Keratinocyte (primary cell): Measurements from ENCODE around the gene TM9SF3. TPM values are rescaled to one million over a fixed set of nuclear protein-coding genes. Genes with fewer than 3 reads are reported as not detected.

ENCODE experiments used
- DNase-seq: peaks from one replicate; pipeline ENCODE4 v3.0.0-alpha.2; 2011; ENCODE audit warnings: low read depth, missing footprints, low spot score
- FAIRE-seq: peaks from 2 replicates; lab custom pipeline; 2011; peaks lifted over from hg19 to GRCh38; lab: Jason Lieb, UNC
- H2AFZ ChIP-seq: 2 replicates; pipeline ENCODE4 v1.6.0; 2012; ENCODE audit warnings: low read length, control low read depth, inconsistent platforms; ENCODE audit not compliant: control insufficient read depth
- H3K27ac ChIP-seq: 2 replicates; pipeline ENCODE4 v1.5.1; 2011; ENCODE audit warnings: low read length; ENCODE audit not compliant: control insufficient read depth, insufficient read depth
- H3K27me3 ChIP-seq: 3 replicates; pipeline ENCODE4 v1.6.0; 2011; ENCODE audit warnings: low read length; ENCODE audit not compliant: control insufficient read depth, insufficient read depth; ENCODE audit errors: extremely low read depth
- H3K36me3 ChIP-seq, 2 experiments: 2 replicates in 1 of 2; 3 replicates in 1 of 2; pipeline ENCODE4 v1.5.1; 2011; ENCODE audit warnings: low read length in 2 of 2, mild to moderate bottlenecking in 1 of 2; ENCODE audit not compliant: control insufficient read depth in 2 of 2, insufficient read depth in 2 of 2; ENCODE audit errors: extremely low read depth in 1 of 2
- H3K4me1 ChIP-seq: 3 replicates; pipeline ENCODE4 v1.5.1; 2011; ENCODE audit warnings: low read length; ENCODE audit not compliant: control insufficient read depth, insufficient read depth; ENCODE audit errors: extremely low read depth
- H3K4me2 ChIP-seq: 3 replicates; pipeline ENCODE4 v1.6.0; 2011; ENCODE audit warnings: low read depth, low read length; ENCODE audit not compliant: control insufficient read depth, insufficient read depth; ENCODE audit errors: extremely low read depth
- H3K4me3 ChIP-seq, 3 experiments: fragments of 200-600 bp in 1 of 3; sonication (generic) in 1 of 3; 2 replicates in 2 of 3; 3 replicates in 1 of 3; pipeline ENCODE4 v1.5.1; 2011 to 2016; ENCODE audit warnings: low read length in 3 of 3, mild to moderate bottlenecking in 3 of 3, control low read depth in 2 of 3, inconsistent platforms in 1 of 3, low read depth in 1 of 3, mixed read lengths in 1 of 3, mixed run types in 1 of 3, moderate library complexity in 1 of 3; ENCODE audit not compliant: control insufficient read depth in 2 of 3, insufficient read depth in 2 of 3; ENCODE audit errors: extremely low read depth in 1 of 3
- H3K79me2 ChIP-seq: 2 replicates; pipeline ENCODE4 v1.6.0; 2012; ENCODE audit warnings: low read length; ENCODE audit not compliant: control insufficient read depth, insufficient read depth
- H3K9ac ChIP-seq: 3 replicates; pipeline ENCODE4 v1.6.0; 2011; ENCODE audit warnings: low read length; ENCODE audit not compliant: control insufficient read depth, insufficient read depth; ENCODE audit errors: extremely low read depth
- H3K9me1 ChIP-seq: 3 replicates; pipeline ENCODE4 v1.6.0; 2011; ENCODE audit warnings: low read length; ENCODE audit not compliant: control insufficient read depth, insufficient read depth; ENCODE audit errors: extremely low read depth
- H3K9me3 ChIP-seq: 2 replicates; pipeline ENCODE4 v1.5.1; 2012; ENCODE audit warnings: low read depth, low read length; ENCODE audit not compliant: control insufficient read depth
- H4K20me1 ChIP-seq: 3 replicates; pipeline ENCODE4 v1.6.0; 2011; ENCODE audit warnings: low read length; ENCODE audit not compliant: control insufficient read depth, insufficient read depth; ENCODE audit errors: extremely low read depth
- EZH2 ChIP-seq: IDR thresholded peaks from one replicate; pipeline ENCODE4 v1.6.1; 2012; ENCODE audit warnings: inconsistent platforms, mild to moderate bottlenecking, low read length, moderate library complexity
- dilution Hi-C: fragments of 300-500 bp; cut with MboI; formaldehyde crosslinking; loops from one replicate; pipeline ENCODE4 v1.7.0; 2020; ENCODE audit warnings: low sequenced_read_pairs; ENCODE audit not compliant: extremely low pct_ligation_motif_present
- polyA plus RNA-seq, 5 experiments: library from polyadenylated mRNA; depleted of rRNA in 3 of 5; stranded (reverse) in 3 of 5; stranded (forward) in 1 of 5; unstranded in 1 of 5; fragments of >200 nt; gene quantifications; 1 replicate in 1 of 5; 2 replicates in 3 of 5; 3 replicates in 1 of 5; pipeline versions ENCODE4 v1.2.1 to v1.2.3, GENCODE V29; 2011 to 2012; ENCODE audit warnings: missing spikeins in 2 of 5, low read depth in 1 of 5, low replicate concordance in 1 of 5
- TF ChIP-seq, protein P1 (sequence below), 3 experiments: IDR thresholded peaks in 1 of 3; conservative IDR thresholded peaks in 1 of 3; optimal IDR thresholded peaks in 1 of 3; 2 replicates in 2 of 3; 3 replicates in 1 of 3; pipeline versions ENCODE3 to v1.5.1; 2011; ENCODE audit warnings: low read length in 3 of 3, mild to moderate bottlenecking in 3 of 3, moderate library complexity in 2 of 3, control low read depth in 1 of 3, inconsistent platforms in 1 of 3; ENCODE audit not compliant: insufficient read depth in 2 of 3; ENCODE audit errors: extremely low read depth in 1 of 3

The TM9SF3 gene
- polyA plus RNA-seq, 1 donor (not counting 4 experiments of a cell fraction or from before 2014, with no cell fraction given): 90.0 TPM

DNA sequence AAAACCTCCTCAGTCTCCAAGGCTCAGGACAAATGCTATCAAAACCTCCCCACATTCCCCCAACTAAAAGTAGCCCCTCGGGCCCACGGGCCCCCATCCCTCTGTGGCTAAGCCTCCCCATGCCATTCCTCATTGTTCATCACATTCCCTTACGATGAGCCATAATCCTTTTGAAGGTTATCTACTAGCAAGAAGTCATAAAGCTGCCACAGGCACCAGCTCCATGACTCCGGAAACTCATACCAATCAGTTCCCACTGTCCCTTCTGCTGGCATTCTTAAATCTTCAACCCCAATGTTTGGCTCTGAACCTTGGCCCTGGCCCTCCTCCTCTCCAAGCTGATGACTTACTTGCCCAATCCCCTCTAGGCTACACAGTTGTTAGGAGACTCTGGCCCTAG is 19.4 kb upstream of the TM9SF3 start:
- H3K9me1 ChIP-seq: no peaks in the 10 kb centered on the region
- no peak overlapping the region for H3K4me2 ChIP-seq
- peaks cover 11% of the 10 kb centered on the region for H3K27me3 ChIP-seq
- H3K4me3 ChIP-seq: no peak overlapping the region
- H3K79me2 ChIP-seq: no peaks in the 10 kb centered on the region
- no peaks in the 10 kb centered on the region for H4K20me1 ChIP-seq
- no peak for DNase-seq
- no peaks in the 10 kb centered on the region for H3K36me3 ChIP-seq
- dilution Hi-C loops: no loop called here
- no peaks in the 10 kb centered on the region for H3K4me1 ChIP-seq
- no peak overlapping the region for H2AFZ ChIP-seq
- no peak overlapping the region for H3K9ac ChIP-seq
- no peaks in the 10 kb centered on the region for H3K9me3 ChIP-seq
- TF ChIP-seq, protein P1, sequence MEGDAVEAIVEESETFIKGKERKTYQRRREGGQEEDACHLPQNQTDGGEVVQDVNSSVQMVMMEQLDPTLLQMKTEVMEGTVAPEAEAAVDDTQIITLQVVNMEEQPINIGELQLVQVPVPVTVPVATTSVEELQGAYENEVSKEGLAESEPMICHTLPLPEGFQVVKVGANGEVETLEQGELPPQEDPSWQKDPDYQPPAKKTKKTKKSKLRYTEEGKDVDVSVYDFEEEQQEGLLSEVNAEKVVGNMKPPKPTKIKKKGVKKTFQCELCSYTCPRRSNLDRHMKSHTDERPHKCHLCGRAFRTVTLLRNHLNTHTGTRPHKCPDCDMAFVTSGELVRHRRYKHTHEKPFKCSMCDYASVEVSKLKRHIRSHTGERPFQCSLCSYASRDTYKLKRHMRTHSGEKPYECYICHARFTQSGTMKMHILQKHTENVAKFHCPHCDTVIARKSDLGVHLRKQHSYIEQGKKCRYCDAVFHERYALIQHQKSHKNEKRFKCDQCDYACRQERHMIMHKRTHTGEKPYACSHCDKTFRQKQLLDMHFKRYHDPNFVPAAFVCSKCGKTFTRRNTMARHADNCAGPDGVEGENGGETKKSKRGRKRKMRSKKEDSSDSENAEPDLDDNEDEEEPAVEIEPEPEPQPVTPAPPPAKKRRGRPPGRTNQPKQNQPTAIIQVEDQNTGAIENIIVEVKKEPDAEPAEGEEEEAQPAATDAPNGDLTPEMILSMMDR (optimal IDR thresholded peaks at IDR 0.05 in 1 of 3, IDR thresholded peaks at IDR 0.05 in 1 of 3, conservative IDR thresholded peaks at IDR 0.05 in 1 of 3; ENCODE audit: extremely low read depth in 1 of 3, insufficient read depth in 2 of 3, low read length in 3 of 3): no peak
- no peak for TF ChIP-seq EZH2
- no peak overlapping the region for H3K27ac ChIP-seq
- no peak for FAIRE-seq

DNA sequence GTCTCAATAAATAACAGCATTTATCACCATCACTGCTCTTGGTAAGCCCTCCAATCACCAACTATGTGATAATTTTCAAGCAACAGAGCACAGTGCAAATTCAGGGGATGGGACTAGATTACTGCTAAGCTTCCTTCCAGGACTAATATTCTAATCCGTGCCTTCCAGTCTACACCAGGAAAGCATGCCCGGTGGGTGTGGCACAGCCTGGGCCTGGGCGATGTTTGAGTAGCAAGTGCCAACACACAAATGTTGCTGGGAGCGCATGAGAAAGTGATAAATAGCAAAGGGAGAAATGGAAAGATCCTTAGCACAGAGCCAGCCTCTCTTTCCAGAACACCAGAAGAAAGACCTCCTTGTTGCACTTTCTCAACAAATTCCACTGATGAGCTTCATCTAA is 13.5 kb upstream of the TM9SF3 start:
- no peaks in the 10 kb centered on the region for H3K79me2 ChIP-seq
- no peak for FAIRE-seq
- no peaks in the 10 kb centered on the region for H3K4me1 ChIP-seq
- H4K20me1 ChIP-seq: no peaks in the 10 kb centered on the region
- no peak overlapping the region for H3K27ac ChIP-seq
- H3K9me3 ChIP-seq: no peaks in the 10 kb centered on the region
- H3K9ac ChIP-seq: no peak overlapping the region
- no peaks in the 10 kb centered on the region for H3K36me3 ChIP-seq
- no peaks in the 10 kb centered on the region for H3K9me1 ChIP-seq
- dilution Hi-C loops: no loop called here
- no peak overlapping the region for H2AFZ ChIP-seq
- TF ChIP-seq EZH2: no peak
- TF ChIP-seq, protein P1 (optimal IDR thresholded peaks at IDR 0.05 in 1 of 3, IDR thresholded peaks at IDR 0.05 in 1 of 3, conservative IDR thresholded peaks at IDR 0.05 in 1 of 3; ENCODE audit: extremely low read depth in 1 of 3, insufficient read depth in 2 of 3, low read length in 3 of 3): no peak
- H3K27me3 ChIP-seq: peaks cover 16% of the 10 kb centered on the region
- H3K4me2 ChIP-seq: no peak overlapping the region
- H3K4me3 ChIP-seq: no peak overlapping the region
- no peak for DNase-seq
